ENCODE measurements around the gene FDX2. TPM values are rescaled to one million over a fixed set of nuclear protein-coding genes. Genes with fewer than 3 reads are reported as not detected.

Gene FDX2
- total and polyA plus RNA-seq, 2 of the 13 experiments (the other 11 are each of a cell fraction or from before 2014, with no cell fraction given), result 21.0 to 24.7 TPM

- no peak for TF ChIP-seq RAD51 (IDR thresholded peaks at IDR 0.05; ENCODE audit: borderline replicate concordance)
- no peak for TF ChIP-seq ZNF329 (CRISPR knock-in tag; IDR thresholded peaks at IDR 0.05; ENCODE audit: low read depth)
- TF ChIP-seq EZH2 (conservative IDR thresholded peaks at IDR 0.05; ENCODE audit: low read depth, low read length), result no peak
- peak; percentile 91 for TF ChIP-seq ZNF614 (CRISPR knock-in tag; IDR thresholded peaks at IDR 0.05; ENCODE audit: borderline replicate concordance)
- no peak for TF ChIP-seq ONECUT2 (CRISPR knock-in tag; IDR thresholded peaks at IDR 0.05)
- TF ChIP-seq PHF8 (CRISPR knock-in tag; IDR thresholded peaks at IDR 0.05), result peak; percentile 86
- 0 out of 2 replicates have a peak, but pooled peaks have one; percentile 31 for TF ChIP-seq NFE2L1 (CRISPR knock-in tag; IDR thresholded peaks at IDR 0.05; ENCODE audit: borderline replicate concordance)
- no peak for TF ChIP-seq ZNF790 (CRISPR knock-in tag; IDR thresholded peaks at IDR 0.05; ENCODE audit: borderline replicate concordance)
- TF ChIP-seq PRMT3 (CRISPR knock-in tag; IDR thresholded peaks at IDR 0.05; ENCODE audit: borderline replicate concordance, low read depth), result 0 out of 2 replicates have a peak, but pooled peaks have one; percentile 68
- no peak for TF ChIP-seq NFE2 (CRISPR knock-in tag; IDR thresholded peaks at IDR 0.05)
- TF ChIP-seq U2AF1 (optimal IDR thresholded peaks at IDR 0.05; ENCODE audit: low read depth, low read length), result no peak
- no peak for TF ChIP-seq EED (CRISPR knock-in tag; IDR thresholded peaks at IDR 0.05)
- TF ChIP-seq GZF1 (CRISPR knock-in tag; IDR thresholded peaks at IDR 0.05), result peak; percentile 29; the same call in 1 of the 2 replicates
- TF ChIP-seq ATF6 (CRISPR knock-in tag; conservative IDR thresholded peaks at IDR 0.05), result no peak
- TF ChIP-seq KDM5A (IDR thresholded peaks at IDR 0.05; ENCODE audit: borderline replicate concordance, low read length), result 0 out of 2 replicates have a peak, but pooled peaks have one; percentile 42
- TF ChIP-seq ZNF276 (CRISPR knock-in tag; IDR thresholded peaks at IDR 0.05; ENCODE audit: low read depth), result peak; percentile 63; the same call in 1 of the 2 replicates
Observed at GRCh38 chr19:10270616-10271394, 45.0 kb downstream of the FDX2 start, which contains the start of gene ICAM1 (continued).
